HepG2 (cell line): ENCODE measurements around the gene CUL9. TPM values are rescaled to one million over a fixed set of nuclear protein-coding genes. Genes with fewer than 3 reads are reported as not detected.

Source experiments
- AHR ChIP-seq: IDR thresholded peaks from 2 replicates; pipeline ENCODE4 v1.6.1; 2018; ENCODE audit warnings: missing genetic modification reagents, missing compliant biosample characterization
- BRD4 ChIP-seq: sonication (generic); formaldehyde crosslinking; IDR thresholded peaks from 2 replicates; pipeline ENCODE4 v1.4.0; 2020; ENCODE audit warnings: missing genetic modification reagents
- DPF2 ChIP-seq: sonication (generic); formaldehyde crosslinking; IDR thresholded peaks from 2 replicates; pipeline ENCODE4 v1.4.0; 2020; ENCODE audit warnings: mild to moderate bottlenecking, low read depth, missing genetic modification reagents, borderline replicate concordance
- HNRNPK ChIP-seq: fragments of 200-400 bp; formaldehyde crosslinking; IDR thresholded peaks from 2 replicates; pipeline ENCODE4 v1.6.1; 2018; ENCODE audit warnings: low read length, low read depth, moderate library complexity, mild to moderate bottlenecking; ENCODE audit not compliant: poor library complexity, severe bottlenecking
- IKZF4 ChIP-seq: sonication (generic); formaldehyde crosslinking; IDR thresholded peaks from 2 replicates; pipeline ENCODE4 v1.5.1; 2020; ENCODE audit warnings: borderline replicate concordance, mild to moderate bottlenecking, low read depth, missing genetic modification reagents; ENCODE audit errors: not compliant biosample characterization
- MZF1 ChIP-seq: sonication (generic); formaldehyde crosslinking; IDR thresholded peaks from 2 replicates; pipeline ENCODE4 v1.8.1; 2023; ENCODE audit warnings: mild to moderate bottlenecking, missing genetic modification reagents, borderline replicate concordance
- NFATC3 ChIP-seq: sonication (generic); formaldehyde crosslinking; IDR thresholded peaks from 2 replicates; pipeline ENCODE4 v1.5.1; 2020; ENCODE audit warnings: mild to moderate bottlenecking, missing genetic modification reagents
- PHF8 ChIP-seq: sonication (generic); formaldehyde crosslinking; IDR thresholded peaks from 2 replicates; pipeline ENCODE4 v1.5.0; 2020; ENCODE audit warnings: missing genetic modification reagents
- RAD51 ChIP-seq: fragments of 450-650 bp; IDR thresholded peaks from 2 replicates; pipeline ENCODE4 v1.6.1; 2016; ENCODE audit warnings: borderline replicate concordance
- THYN1 ChIP-seq: sonication (generic); formaldehyde crosslinking; IDR thresholded peaks from 2 replicates; pipeline ENCODE4 v1.8.1; 2023; ENCODE audit warnings: low read depth, mild to moderate bottlenecking, moderate library complexity, missing genetic modification reagents, borderline replicate concordance
- YY1 ChIP-seq: IDR thresholded peaks from 2 replicates; pipeline ENCODE4 v1.6.1; 2011; ENCODE audit warnings: low read length, low read depth, moderate library complexity, mild to moderate bottlenecking; ENCODE audit not compliant: insufficient read depth, insufficient replicate concordance
- ZMAT3 ChIP-seq: sonication (generic); formaldehyde crosslinking; conservative IDR thresholded peaks from 2 replicates; pipeline ENCODE4 v1.7.0; 2021; ENCODE audit warnings: missing genetic modification reagents
- ZNF782 ChIP-seq: sonication (generic); formaldehyde crosslinking; IDR thresholded peaks from 2 replicates; pipeline ENCODE4 v1.4.0; 2020; ENCODE audit warnings: missing genetic modification reagents, mild to moderate bottlenecking, borderline replicate concordance
- polyA plus RNA-seq, 8 experiments: library from polyadenylated mRNA; depleted of rRNA in 3 of 8; stranded (reverse) in 7 of 8; unstranded in 1 of 8; fragments of >200 nt; fragmentation: Illumina TruSeq in 4 of 8; extraction: Trizol in 4 of 8; gene quantifications; 2 replicates each; pipeline versions ENCODE4 v1.2.1 to v1.2.3, GENCODE V29; 2011 to 2016; ENCODE audit warnings: low read depth in 4 of 8, missing spikeins in 1 of 8, mixed read lengths in 1 of 8; ENCODE audit not compliant: insufficient read depth in 1 of 8
- total RNA-seq, 5 experiments: library from RNA; depleted of rRNA; stranded (reverse); fragments of >200 nt; fragmentation: Illumina TruSeq; extraction: Trizol; gene quantifications; 2 replicates each; pipeline ENCODE4 v1.2.3, GENCODE V29; 2016; ENCODE audit warnings: low read depth in 1 of 5
- TF ChIP-seq, protein P1 (sequence below): sonication (generic); formaldehyde crosslinking; IDR thresholded peaks from 2 replicates; pipeline ENCODE4 v1.4.0; 2020; ENCODE audit warnings: missing genetic modification reagents
- TF ChIP-seq, protein P2 (sequence below): sonication (generic); formaldehyde crosslinking; IDR thresholded peaks from 2 replicates; pipeline ENCODE4 v1.4.0; 2020; ENCODE audit warnings: missing genetic modification reagents, borderline replicate concordance
- TF ChIP-seq, protein P3 (sequence below): sonication (generic); formaldehyde crosslinking; IDR thresholded peaks from 2 replicates; pipeline ENCODE4 v1.5.1; 2020; ENCODE audit warnings: mild to moderate bottlenecking, missing genetic modification reagents, borderline replicate concordance

Gene CUL9
- total and polyA plus RNA-seq, 2 of the 13 experiments (the other 11 are each of a cell fraction or from before 2014, with no cell fraction given): 11.4 to 13.7 TPM

DNA sequence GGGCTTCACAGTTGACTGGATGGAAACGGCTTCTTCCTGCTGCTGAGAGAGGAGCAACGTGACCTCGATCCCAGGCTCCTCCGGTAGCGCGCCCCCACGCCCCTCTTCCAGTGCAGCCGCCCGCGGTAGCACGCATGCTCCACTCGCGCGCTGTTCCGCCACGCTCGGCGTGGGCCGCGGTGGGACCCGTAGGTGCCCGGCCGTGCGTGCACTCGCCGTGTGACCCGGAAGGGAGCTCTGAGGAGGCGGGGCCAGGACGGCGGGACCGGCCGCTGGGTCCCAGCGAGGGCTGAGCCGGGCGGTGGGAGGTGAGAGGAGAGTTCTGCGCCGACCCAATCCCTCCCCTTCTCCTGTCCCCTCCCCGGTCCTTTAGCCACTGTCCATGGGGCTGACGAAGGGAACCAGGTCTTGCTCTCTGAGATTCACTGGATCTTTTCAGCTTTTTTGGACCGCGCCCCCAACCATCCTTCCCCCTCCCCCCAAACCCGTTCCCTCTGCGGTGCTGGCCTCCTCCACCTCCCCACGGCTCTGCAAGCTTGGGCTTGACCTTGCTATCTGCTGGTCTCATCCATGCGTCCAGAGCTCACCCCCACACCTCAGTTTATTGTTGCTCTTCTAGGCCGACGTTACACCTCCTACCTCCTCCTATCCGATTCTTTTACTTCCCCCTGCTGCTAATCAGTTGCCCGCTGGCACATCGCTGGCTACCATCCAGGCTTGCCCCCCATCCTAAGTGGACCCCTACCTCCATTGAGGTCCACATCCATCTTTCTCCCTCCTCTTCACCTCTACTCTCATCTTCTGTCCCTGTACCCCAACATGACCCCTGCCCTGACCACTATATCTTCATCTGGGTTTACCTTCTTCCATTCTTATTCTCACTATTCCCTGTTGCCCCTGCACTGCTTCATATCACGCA is at the start of gene CUL9 (continued):
- TF ChIP-seq, protein P1, sequence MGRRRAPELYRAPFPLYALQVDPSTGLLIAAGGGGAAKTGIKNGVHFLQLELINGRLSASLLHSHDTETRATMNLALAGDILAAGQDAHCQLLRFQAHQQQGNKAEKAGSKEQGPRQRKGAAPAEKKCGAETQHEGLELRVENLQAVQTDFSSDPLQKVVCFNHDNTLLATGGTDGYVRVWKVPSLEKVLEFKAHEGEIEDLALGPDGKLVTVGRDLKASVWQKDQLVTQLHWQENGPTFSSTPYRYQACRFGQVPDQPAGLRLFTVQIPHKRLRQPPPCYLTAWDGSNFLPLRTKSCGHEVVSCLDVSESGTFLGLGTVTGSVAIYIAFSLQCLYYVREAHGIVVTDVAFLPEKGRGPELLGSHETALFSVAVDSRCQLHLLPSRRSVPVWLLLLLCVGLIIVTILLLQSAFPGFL (CRISPR knock-in tag): no peak
- TF ChIP-seq, protein P2, sequence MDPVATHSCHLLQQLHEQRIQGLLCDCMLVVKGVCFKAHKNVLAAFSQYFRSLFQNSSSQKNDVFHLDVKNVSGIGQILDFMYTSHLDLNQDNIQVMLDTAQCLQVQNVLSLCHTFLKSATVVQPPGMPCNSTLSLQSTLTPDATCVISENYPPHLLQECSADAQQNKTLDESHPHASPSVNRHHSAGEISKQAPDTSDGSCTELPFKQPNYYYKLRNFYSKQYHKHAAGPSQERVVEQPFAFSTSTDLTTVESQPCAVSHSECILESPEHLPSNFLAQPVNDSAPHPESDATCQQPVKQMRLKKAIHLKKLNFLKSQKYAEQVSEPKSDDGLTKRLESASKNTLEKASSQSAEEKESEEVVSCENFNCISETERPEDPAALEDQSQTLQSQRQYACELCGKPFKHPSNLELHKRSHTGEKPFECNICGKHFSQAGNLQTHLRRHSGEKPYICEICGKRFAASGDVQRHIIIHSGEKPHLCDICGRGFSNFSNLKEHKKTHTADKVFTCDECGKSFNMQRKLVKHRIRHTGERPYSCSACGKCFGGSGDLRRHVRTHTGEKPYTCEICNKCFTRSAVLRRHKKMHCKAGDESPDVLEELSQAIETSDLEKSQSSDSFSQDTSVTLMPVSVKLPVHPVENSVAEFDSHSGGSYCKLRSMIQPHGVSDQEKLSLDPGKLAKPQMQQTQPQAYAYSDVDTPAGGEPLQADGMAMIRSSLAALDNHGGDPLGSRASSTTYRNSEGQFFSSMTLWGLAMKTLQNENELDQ (CRISPR knock-in tag): no peak
- TF ChIP-seq HNRNPK (peak; percentile 99), BRD4 (CRISPR knock-in tag) (no peak), THYN1 (no peak), YY1 (peak; percentile 78), RAD51 (no peak), MZF1 (CRISPR knock-in tag) (0 out of 2 replicates have a peak, but pooled peaks have one; percentile 29), DPF2 (CRISPR knock-in tag) (no peak), ZNF782 (CRISPR knock-in tag) (peak; percentile 56; the same call in 1 of the 2 replicates), ZMAT3 (no peak; the same call in 1 of the 2 replicates), AHR (CRISPR knock-in tag) (peak; percentile 90; the same call in 1 of the 2 replicates), NFATC3 (CRISPR knock-in tag) (no peak), IKZF4 (no peak), PHF8 (CRISPR knock-in tag) (peak; percentile 85)
- TF ChIP-seq, protein P3, sequence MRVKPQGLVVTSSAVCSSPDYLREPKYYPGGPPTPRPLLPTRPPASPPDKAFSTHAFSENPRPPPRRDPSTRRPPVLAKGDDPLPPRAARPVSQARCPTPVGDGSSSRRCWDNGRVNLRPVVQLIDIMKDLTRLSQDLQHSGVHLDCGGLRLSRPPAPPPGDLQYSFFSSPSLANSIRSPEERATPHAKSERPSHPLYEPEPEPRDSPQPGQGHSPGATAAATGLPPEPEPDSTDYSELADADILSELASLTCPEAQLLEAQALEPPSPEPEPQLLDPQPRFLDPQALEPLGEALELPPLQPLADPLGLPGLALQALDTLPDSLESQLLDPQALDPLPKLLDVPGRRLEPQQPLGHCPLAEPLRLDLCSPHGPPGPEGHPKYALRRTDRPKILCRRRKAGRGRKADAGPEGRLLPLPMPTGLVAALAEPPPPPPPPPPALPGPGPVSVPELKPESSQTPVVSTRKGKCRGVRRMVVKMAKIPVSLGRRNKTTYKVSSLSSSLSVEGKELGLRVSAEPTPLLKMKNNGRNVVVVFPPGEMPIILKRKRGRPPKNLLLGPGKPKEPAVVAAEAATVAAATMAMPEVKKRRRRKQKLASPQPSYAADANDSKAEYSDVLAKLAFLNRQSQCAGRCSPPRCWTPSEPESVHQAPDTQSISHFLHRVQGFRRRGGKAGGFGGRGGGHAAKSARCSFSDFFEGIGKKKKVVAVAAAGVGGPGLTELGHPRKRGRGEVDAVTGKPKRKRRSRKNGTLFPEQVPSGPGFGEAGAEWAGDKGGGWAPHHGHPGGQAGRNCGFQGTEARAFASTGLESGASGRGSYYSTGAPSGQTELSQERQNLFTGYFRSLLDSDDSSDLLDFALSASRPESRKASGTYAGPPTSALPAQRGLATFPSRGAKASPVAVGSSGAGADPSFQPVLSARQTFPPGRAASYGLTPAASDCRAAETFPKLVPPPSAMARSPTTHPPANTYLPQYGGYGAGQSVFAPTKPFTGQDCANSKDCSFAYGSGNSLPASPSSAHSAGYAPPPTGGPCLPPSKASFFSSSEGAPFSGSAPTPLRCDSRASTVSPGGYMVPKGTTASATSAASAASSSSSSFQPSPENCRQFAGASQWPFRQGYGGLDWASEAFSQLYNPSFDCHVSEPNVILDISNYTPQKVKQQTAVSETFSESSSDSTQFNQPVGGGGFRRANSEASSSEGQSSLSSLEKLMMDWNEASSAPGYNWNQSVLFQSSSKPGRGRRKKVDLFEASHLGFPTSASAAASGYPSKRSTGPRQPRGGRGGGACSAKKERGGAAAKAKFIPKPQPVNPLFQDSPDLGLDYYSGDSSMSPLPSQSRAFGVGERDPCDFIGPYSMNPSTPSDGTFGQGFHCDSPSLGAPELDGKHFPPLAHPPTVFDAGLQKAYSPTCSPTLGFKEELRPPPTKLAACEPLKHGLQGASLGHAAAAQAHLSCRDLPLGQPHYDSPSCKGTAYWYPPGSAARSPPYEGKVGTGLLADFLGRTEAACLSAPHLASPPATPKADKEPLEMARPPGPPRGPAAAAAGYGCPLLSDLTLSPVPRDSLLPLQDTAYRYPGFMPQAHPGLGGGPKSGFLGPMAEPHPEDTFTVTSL (CRISPR knock-in tag): no peak
